ENCODE measurements around the gene C17orf114.

The C17orf114 gene

GRCh38 chr17:4802228-4802627 is at the start of gene C17orf114:
Gene C17orf114 (minus strand): TSS chr17:4802328.
- no peak within 1 kb of the TSS for H3K27ac ChIP-seq
- TF ChIP-seq ZFX (IDR thresholded peaks at IDR 0.05; ENCODE audit: borderline replicate concordance) (no peak), CTCF (IDR thresholded peaks at IDR 0.05) (no peak)

GRCh38 chr17:4851084-4851483 is 49.0 kb upstream of the C17orf114 start:
- no peak overlapping the region for H3K27ac ChIP-seq
- no peak for TF ChIP-seq CTCF (IDR thresholded peaks at IDR 0.05)
- no peak for TF ChIP-seq ZFX (IDR thresholded peaks at IDR 0.05; ENCODE audit: borderline replicate concordance)

- H3K27ac ChIP-seq: no peak overlapping the region
- TF ChIP-seq CTCF (IDR thresholded peaks at IDR 0.05): no peak
- TF ChIP-seq ZFX (IDR thresholded peaks at IDR 0.05; ENCODE audit: borderline replicate concordance): no peak
Observed at GRCh38 chr17:4850246-4850645, 48.1 kb upstream of the C17orf114 start.

- no peak for TF ChIP-seq ZFX (IDR thresholded peaks at IDR 0.05; ENCODE audit: borderline replicate concordance)
- no peak for TF ChIP-seq CTCF (IDR thresholded peaks at IDR 0.05)
- no peak overlapping the region for H3K27ac ChIP-seq
Observed at GRCh38 chr17:4849011-4849536, 46.9 kb upstream of the C17orf114 start.

- TF ChIP-seq CTCF (IDR thresholded peaks at IDR 0.05): no peak
- TF ChIP-seq ZFX (IDR thresholded peaks at IDR 0.05; ENCODE audit: borderline replicate concordance): no peak
- H3K27ac ChIP-seq: no peak overlapping the region
Observed at GRCh38 chr17:4846635-4847390, 44.7 kb upstream of the C17orf114 start.

GRCh38 chr17:4845118-4845517 is 43.0 kb upstream of the C17orf114 start:
- no peak overlapping the region for H3K27ac ChIP-seq
- TF ChIP-seq CTCF (IDR thresholded peaks at IDR 0.05): no peak
- no peak for TF ChIP-seq ZFX (IDR thresholded peaks at IDR 0.05; ENCODE audit: borderline replicate concordance)

- TF ChIP-seq ZFX (IDR thresholded peaks at IDR 0.05; ENCODE audit: borderline replicate concordance) (no peak), CTCF (IDR thresholded peaks at IDR 0.05) (no peak)
- H3K27ac ChIP-seq: no peak overlapping the region
Observed at GRCh38 chr17:4843321-4844000, 41.3 kb upstream of the C17orf114 start.

Measured in 22Rv1 (cell line).